Measurements from ENCODE around the gene KIAA1549.

KIAA1549 gene

GRCh38 chr7:138854115-138854645 is 127.0 kb downstream of the KIAA1549 start:
- ATAC-seq: no peak
- Mint-ChIP-seq H3K27me3 (peaks cover 8% of the 10 kb centered on the region), H3K27ac (no peak overlapping the region)

DNA sequence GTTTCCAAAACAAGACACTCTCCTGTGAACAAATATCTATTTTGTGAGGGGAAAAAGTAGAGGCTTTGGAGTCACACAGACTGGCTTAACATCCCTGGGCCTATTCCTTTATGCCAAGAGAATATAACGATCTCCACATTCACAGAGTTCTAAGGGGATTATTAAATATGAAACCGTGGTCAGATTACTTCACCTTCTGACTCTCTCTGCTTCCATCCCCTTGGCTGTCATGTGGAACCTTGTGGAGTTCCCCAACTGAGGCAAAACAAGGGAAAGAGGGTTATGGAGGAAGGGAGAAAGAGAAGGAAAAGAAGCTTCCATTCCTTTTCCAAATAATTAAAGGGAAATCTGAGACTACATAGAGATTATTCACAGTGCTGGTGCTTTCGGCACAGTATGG is 127.7 kb downstream of the KIAA1549 start:
- H3K9me3 Mint-ChIP-seq: peaks cover 13% of the 10 kb centered on the region
- peaks cover 5% of the 10 kb centered on the region for H3K36me3 Mint-ChIP-seq
- no peaks in the 10 kb centered on the region for H3K4me1 Mint-ChIP-seq
- peaks cover 8% of the 10 kb centered on the region for H3K27me3 Mint-ChIP-seq
- no peak for ATAC-seq
- no peak overlapping the region for H3K27ac Mint-ChIP-seq
- H3K4me3 Mint-ChIP-seq: no peak overlapping the region

More at GRCh38 chr7:138854115-138854645, 127.0 kb downstream of the KIAA1549 start:
- H3K9me3 Mint-ChIP-seq: peaks cover 13% of the 10 kb centered on the region
- peaks cover 5% of the 10 kb centered on the region for H3K36me3 Mint-ChIP-seq
- no peak overlapping the region for H3K4me3 Mint-ChIP-seq
- no peaks in the 10 kb centered on the region for H3K4me1 Mint-ChIP-seq

DNA sequence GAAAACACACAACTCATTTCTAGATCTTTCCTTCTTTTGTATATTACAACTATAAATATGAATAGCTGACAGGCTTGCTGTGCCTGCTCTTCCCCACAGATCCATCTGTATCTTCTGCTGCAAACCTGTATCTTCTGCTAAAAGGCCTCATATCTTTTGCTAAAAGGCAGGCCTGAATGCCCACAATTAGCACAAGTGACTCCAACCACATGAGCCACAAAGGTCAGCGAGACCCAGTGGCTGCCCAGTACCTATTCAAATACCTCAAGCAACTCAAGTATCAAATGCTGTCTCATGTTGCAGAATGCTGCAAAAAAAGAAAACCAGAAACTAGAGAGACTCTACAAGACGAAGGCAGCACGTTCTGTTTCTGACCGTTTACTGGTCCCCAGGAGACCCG is 128.7 kb downstream of the KIAA1549 start:
- H3K4me1 Mint-ChIP-seq: no peaks in the 10 kb centered on the region
- peaks cover 7% of the 10 kb centered on the region for H3K9me3 Mint-ChIP-seq
- H3K27me3 Mint-ChIP-seq: peaks cover 8% of the 10 kb centered on the region
- H3K4me3 Mint-ChIP-seq: no peak overlapping the region
- no peak for ATAC-seq
- no peak overlapping the region for H3K27ac Mint-ChIP-seq
- H3K36me3 Mint-ChIP-seq: peaks cover 5% of the 10 kb centered on the region

- no peak for ATAC-seq
- Mint-ChIP-seq H3K36me3 (peaks cover 5% of the 10 kb centered on the region), H3K27me3 (peaks cover 8% of the 10 kb centered on the region), H3K27ac (no peak overlapping the region), H3K4me3 (no peak overlapping the region), H3K9me3 (peaks cover 3% of the 10 kb centered on the region), H3K4me1 (no peaks in the 10 kb centered on the region)
Observed at GRCh38 chr7:138849701-138850100, 131.5 kb downstream of the KIAA1549 start.

DNA sequence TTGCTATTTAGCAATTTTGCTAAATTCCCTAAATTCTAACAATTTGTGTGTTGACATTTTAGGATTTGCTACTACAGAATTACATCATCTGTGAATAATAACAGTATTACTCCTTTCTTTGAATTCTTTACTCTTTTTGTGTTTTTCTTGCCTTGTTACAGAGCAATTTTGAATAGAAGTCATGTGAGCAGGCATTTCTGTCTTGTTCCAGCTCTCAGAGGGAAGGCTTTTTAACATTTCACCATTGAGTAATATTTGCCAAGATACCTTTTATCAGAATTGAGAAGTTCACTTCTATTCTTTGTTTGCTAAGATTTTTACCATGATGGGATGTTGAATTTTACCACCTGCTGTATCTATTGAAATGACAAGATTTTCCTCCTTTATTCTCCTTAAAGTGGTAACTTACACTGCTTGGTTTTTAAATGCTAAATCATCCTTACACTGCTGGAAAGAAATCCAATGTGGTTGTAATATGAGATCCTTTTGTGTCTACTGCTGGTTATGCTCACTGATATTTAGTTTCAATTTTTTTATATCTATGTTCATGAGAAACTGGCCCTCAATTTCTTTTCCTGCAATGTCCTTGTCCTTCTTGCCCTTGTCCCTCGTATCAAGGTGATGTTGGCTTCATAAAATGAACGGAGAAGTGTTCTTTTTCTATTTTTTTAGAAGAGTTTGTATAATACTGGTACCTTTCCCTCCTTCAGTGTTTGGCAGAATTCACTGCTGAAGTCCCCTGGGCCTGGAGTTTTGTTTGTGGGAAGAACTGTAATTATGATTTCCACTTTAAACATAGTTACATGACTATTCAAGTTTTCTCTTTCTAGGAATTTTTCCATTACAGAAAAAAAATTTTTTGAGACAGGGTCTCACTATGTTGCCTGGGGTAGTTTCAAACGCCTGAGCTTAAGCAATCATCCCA is 132.9 kb downstream of the KIAA1549 start:
- Mint-ChIP-seq H3K4me3 (no peak overlapping the region), H3K4me1 (no peaks in the 10 kb centered on the region), H3K36me3 (peaks cover 5% of the 10 kb centered on the region), H3K9me3 (peaks cover 3% of the 10 kb centered on the region), H3K27me3 (peaks cover 8% of the 10 kb centered on the region), H3K27ac (no peak overlapping the region)
- ATAC-seq: no peak

DNA sequence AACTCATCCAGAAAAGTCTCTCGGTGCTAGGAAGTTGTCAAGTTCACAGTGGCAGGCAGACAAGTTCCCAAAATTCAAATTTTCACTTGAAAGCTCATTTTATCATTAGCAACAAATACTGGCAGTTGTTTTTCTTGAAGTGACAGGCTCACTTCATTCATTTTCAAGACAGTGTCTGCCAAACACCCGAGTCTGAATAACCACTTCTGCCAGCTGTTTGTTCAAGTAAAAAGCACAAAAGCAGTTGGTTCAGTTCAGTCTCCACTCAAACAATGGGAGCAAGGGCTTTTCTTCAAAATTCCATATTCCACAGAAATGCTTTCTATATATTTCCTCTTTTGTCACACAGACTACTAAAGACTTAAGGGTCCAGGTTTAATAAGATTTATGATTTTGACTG is 135.5 kb downstream of the KIAA1549 start:
- H3K4me3 Mint-ChIP-seq: no peak overlapping the region
- peaks cover 3% of the 10 kb centered on the region for H3K27me3 Mint-ChIP-seq

GRCh38 chr7:138843632-138844580 is 137.3 kb downstream of the KIAA1549 start:
- no peaks in the 10 kb centered on the region for H3K36me3 Mint-ChIP-seq
- H3K27ac Mint-ChIP-seq: no peak overlapping the region
- no peak overlapping the region for H3K4me3 Mint-ChIP-seq
- H3K4me1 Mint-ChIP-seq: no peaks in the 10 kb centered on the region
- H3K27me3 Mint-ChIP-seq: peaks cover 14% of the 10 kb centered on the region
- no peaks in the 10 kb centered on the region for H3K9me3 Mint-ChIP-seq
- no peak for ATAC-seq

More for the DNA sequence above, 135.5 kb downstream of the KIAA1549 start:
- Mint-ChIP-seq H3K27ac (no peak overlapping the region), H3K36me3 (peaks cover 5% of the 10 kb centered on the region), H3K4me1 (no peaks in the 10 kb centered on the region), H3K9me3 (peaks cover 3% of the 10 kb centered on the region)
- no peak for ATAC-seq

DNA sequence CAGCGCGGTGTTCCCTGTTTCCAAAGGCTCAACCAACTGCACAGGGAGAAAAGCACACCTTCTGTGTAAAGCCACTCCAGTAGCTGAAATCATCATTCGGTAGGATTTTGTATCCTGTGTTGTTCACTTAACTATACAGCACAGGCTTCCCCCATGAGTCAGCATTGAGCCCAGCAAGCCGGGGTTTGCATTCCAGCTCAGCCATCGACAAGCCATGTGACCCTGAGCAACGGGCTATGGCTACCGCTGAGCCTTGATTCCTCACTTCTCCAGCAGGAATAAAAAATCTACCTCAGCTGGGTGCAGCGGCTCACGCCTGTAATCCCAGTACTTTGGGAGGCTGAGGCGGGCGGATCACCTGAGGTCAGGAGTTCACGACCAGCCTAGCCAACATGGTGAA is 139.1 kb downstream of the KIAA1549 start:
- no peaks in the 10 kb centered on the region for H3K9me3 Mint-ChIP-seq
- no peak for ATAC-seq
- H3K36me3 Mint-ChIP-seq: no peaks in the 10 kb centered on the region
- no peak overlapping the region for H3K27ac Mint-ChIP-seq
- H3K4me3 Mint-ChIP-seq: no peak overlapping the region
- no peaks in the 10 kb centered on the region for H3K4me1 Mint-ChIP-seq
- H3K27me3 Mint-ChIP-seq: peaks cover 14% of the 10 kb centered on the region

DNA sequence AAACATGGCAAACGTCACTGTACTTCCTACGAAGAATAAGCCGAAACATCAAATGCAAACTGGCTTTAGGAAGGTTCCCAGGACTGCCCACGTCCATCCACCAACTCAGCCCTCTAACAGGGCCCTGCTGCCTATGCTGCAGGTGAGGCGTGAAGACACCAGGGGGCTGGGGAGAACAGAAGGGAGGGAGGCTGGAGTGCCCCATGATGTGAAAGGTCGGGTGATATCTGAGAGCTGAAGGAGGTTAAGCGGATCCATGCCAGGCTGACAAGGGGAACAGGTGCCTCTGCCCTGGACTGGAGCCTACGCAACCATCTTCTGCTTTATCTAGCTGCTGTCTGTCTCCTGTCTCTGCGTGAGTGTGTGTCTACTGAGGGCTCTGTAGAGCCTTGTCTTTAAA is 143.0 kb downstream of the KIAA1549 start:
- H3K27ac Mint-ChIP-seq: no peak overlapping the region
- peaks cover 32% of the 10 kb centered on the region for H3K27me3 Mint-ChIP-seq
- H3K36me3 Mint-ChIP-seq: no peaks in the 10 kb centered on the region
- H3K4me3 Mint-ChIP-seq: no peak overlapping the region
- ATAC-seq: no peak
- no peaks in the 10 kb centered on the region for H3K9me3 Mint-ChIP-seq
- no peaks in the 10 kb centered on the region for H3K4me1 Mint-ChIP-seq

GRCh38 chr7:138837627-138838026 is 143.6 kb downstream of the KIAA1549 start:
- H3K9me3 Mint-ChIP-seq: no peaks in the 10 kb centered on the region
- ATAC-seq: no peak
- no peaks in the 10 kb centered on the region for H3K4me1 Mint-ChIP-seq
- no peak overlapping the region for H3K27ac Mint-ChIP-seq
- H3K36me3 Mint-ChIP-seq: no peaks in the 10 kb centered on the region
- H3K27me3 Mint-ChIP-seq: peaks cover 32% of the 10 kb centered on the region
- no peak overlapping the region for H3K4me3 Mint-ChIP-seq

- H3K27me3 Mint-ChIP-seq: peaks cover 23% of the 10 kb centered on the region
Observed at GRCh38 chr7:138835087-138835486, 146.1 kb downstream of the KIAA1549 start.

DNA sequence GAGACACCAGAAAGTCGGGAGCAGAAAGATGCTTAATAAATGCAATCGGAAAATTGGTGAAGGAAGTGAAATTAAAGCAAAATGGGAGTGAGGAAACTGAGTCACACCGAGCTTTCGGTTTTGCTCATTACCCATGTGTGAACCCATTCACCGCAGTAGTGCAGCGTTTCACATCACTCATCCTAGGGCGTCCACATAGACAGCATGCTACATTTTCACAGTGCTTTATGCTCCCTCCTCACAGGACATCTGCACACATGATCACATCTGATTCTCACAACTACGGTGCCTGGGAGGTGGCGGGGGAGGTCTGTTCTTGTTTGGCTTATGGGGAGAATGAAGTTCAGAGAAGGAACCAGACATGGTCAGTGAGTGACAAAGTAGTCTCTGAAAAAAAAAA is 146.6 kb downstream of the KIAA1549 start:
- H3K4me3 Mint-ChIP-seq: no peak overlapping the region
- H3K27me3 Mint-ChIP-seq: peaks cover 18% of the 10 kb centered on the region
- no peaks in the 10 kb centered on the region for H3K36me3 Mint-ChIP-seq
- peak; percentile 43 for ATAC-seq
- H3K9me3 Mint-ChIP-seq: no peaks in the 10 kb centered on the region
- no peak overlapping the region for H3K27ac Mint-ChIP-seq
- H3K4me1 Mint-ChIP-seq: no peaks in the 10 kb centered on the region

More at GRCh38 chr7:138835087-138835486, 146.1 kb downstream of the KIAA1549 start:
- Mint-ChIP-seq H3K9me3 (no peaks in the 10 kb centered on the region), H3K36me3 (no peaks in the 10 kb centered on the region), H3K27ac (no peak overlapping the region), H3K4me3 (no peak overlapping the region), H3K4me1 (no peaks in the 10 kb centered on the region)
- no peak for ATAC-seq

GRCh38 chr7:138833596-138833995 is 147.6 kb downstream of the KIAA1549 start:
- Mint-ChIP-seq H3K9me3 (no peaks in the 10 kb centered on the region), H3K4me1 (no peaks in the 10 kb centered on the region), H3K27me3 (peaks cover 18% of the 10 kb centered on the region), H3K27ac (no peak overlapping the region), H3K36me3 (no peaks in the 10 kb centered on the region), H3K4me3 (no peak overlapping the region)
- no peak for ATAC-seq

DNA sequence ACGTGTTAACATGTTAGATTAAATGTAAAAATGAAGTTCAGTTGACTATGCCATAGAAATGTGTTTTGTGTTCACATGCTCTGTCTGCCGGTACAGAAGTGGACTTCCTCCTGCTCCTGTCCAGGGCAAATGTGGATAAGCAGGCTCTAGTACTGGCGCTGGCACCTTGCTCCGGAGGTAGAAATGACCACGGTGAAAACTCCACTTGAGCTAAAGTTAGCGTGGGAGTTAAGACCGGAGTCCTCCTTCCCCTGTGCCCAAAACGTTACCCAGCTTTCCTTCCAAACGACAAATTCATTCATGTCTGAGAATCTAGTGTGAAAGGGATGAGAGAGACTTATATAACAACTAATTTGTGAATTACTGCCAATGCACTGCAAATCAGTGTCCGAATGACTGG is 148.2 kb downstream of the KIAA1549 start:
- Mint-ChIP-seq H3K4me3 (no peak overlapping the region), H3K27ac (no peak overlapping the region), H3K36me3 (no peaks in the 10 kb centered on the region), H3K27me3 (peaks cover 18% of the 10 kb centered on the region), H3K9me3 (no peaks in the 10 kb centered on the region), H3K4me1 (no peaks in the 10 kb centered on the region)
- no peak for ATAC-seq

- H3K4me3 Mint-ChIP-seq: no peak overlapping the region
- peaks cover 11% of the 10 kb centered on the region for H3K27me3 Mint-ChIP-seq
- ATAC-seq: no peak
- no peaks in the 10 kb centered on the region for H3K36me3 Mint-ChIP-seq
- no peaks in the 10 kb centered on the region for H3K9me3 Mint-ChIP-seq
- H3K27ac Mint-ChIP-seq: no peak overlapping the region
- H3K4me1 Mint-ChIP-seq: no peaks in the 10 kb centered on the region
Observed at GRCh38 chr7:138829335-138829734, 151.9 kb downstream of the KIAA1549 start.

Measured in stimulated activated memory B cell treated with anti-CD40 and anti-IgM and Interleukin-4, amounts not matched to agents 10 μg/mL and 1 μg/mL and 100 μg/mL, for 72 hours (primary cell).